NCI-H2029 (cell line): ENCODE results near the gene ASXL3.

Source experiments
- DNase-seq: peaks from one replicate; lab custom pipeline; 2025; lab: John Stamatoyannopoulos, UW

Gene ASXL3

GRCh38 chr18:33577685-33578517 lies at the start of gene ASXL3:
ASXL3 (plus strand) TSS chr18:33578219; CDS start chr18:33578632, 413 bp downstream.
- peak; percentile 45 for DNase-seq

- no peak for DNase-seq
Measured at GRCh38 chr18:33532978-33533377, 45.0 kb upstream of the ASXL3 start.

GRCh38 chr18:33536904-33537303 lies 41.1 kb upstream of the ASXL3 start:
- DNase-seq: no peak

GRCh38 chr18:33538418-33539042 lies 39.5 kb upstream of the ASXL3 start:
- no peak for DNase-seq

GRCh38 chr18:33540392-33540791 lies 37.6 kb upstream of the ASXL3 start:
- no peak for DNase-seq

GRCh38 chr18:33541316-33541715 lies 36.7 kb upstream of the ASXL3 start:
- no peak for DNase-seq

- no peak for DNase-seq
Measured at GRCh38 chr18:33556846-33557245, 21.2 kb upstream of the ASXL3 start.

GRCh38 chr18:33557706-33558105 lies 20.3 kb upstream of the ASXL3 start:
- DNase-seq: no peak

- no peak for DNase-seq
Measured at GRCh38 chr18:33558529-33558928, 19.5 kb upstream of the ASXL3 start.

GRCh38 chr18:33560686-33561370 lies 17.2 kb upstream of the ASXL3 start:
- DNase-seq: no peak

- DNase-seq: no peak
Measured at GRCh38 chr18:33562741-33563140, 15.3 kb upstream of the ASXL3 start.

- DNase-seq: no peak
Measured at GRCh38 chr18:33567705-33568104, 10.3 kb upstream of the ASXL3 start.

GRCh38 chr18:33571998-33572787 lies 5.8 kb upstream of the ASXL3 start:
- DNase-seq: no peak

GRCh38 chr18:33573193-33573592 lies 4.8 kb upstream of the ASXL3 start:
- no peak for DNase-seq

GRCh38 chr18:33575451-33575850 lies 2.6 kb upstream of the ASXL3 start:
- no peak for DNase-seq

- no peak for DNase-seq
Measured at GRCh38 chr18:33576999-33577646, 896 bp upstream of the ASXL3 start.

- no peak for DNase-seq
Measured at GRCh38 chr18:33578518-33579348, 714 bp downstream of the ASXL3 start.

GRCh38 chr18:33579349-33580215 lies 1.6 kb downstream of the ASXL3 start:
- peak; percentile 30 for DNase-seq

- DNase-seq: no peak
Measured at GRCh38 chr18:33580546-33580945, 2.5 kb downstream of the ASXL3 start.

GRCh38 chr18:33581856-33582255 lies 3.8 kb downstream of the ASXL3 start:
- DNase-seq: no peak
